ENCODE measurements around the gene UBL4A. TPM values are rescaled to one million over a fixed set of nuclear protein-coding genes. Genes with fewer than 3 reads are reported as not detected.

UBL4A gene
- total RNA-seq, 4 donors from 2014 or later, result 20.6 to 45.9 (median 34.6) TPM

- TF ChIP-seq CTCF (IDR thresholded peaks at IDR 0.05), result no peak
- no peak for TF ChIP-seq POLR2A (IDR thresholded peaks at IDR 0.05)
- peaks cover 0 to 11% (median 0%) of the 10 kb centered on the region in 4 donors for H3K4me1 ChIP-seq
- no peaks in the 10 kb centered on the region for H3K9me3 ChIP-seq
- H3K27me3 ChIP-seq, result no peaks in the 10 kb centered on the region
- H3K27ac ChIP-seq, result no peak overlapping the region
- DNase-seq, result no peak
- no peak overlapping the region for H3K4me3 ChIP-seq
- H3K36me3 ChIP-seq, result no peaks in the 10 kb centered on the region
Measured at GRCh38 chrX:154512879-154513553, 26.6 kb upstream of the UBL4A start.

- peaks cover 0 to 10% (median 0%) of the 10 kb centered on the region in 3 donors for H3K36me3 ChIP-seq
- no peak for DNase-seq
- TF ChIP-seq POLR2A (IDR thresholded peaks at IDR 0.05), result no peak
- no peak for TF ChIP-seq CTCF (IDR thresholded peaks at IDR 0.05)
- H3K27me3 ChIP-seq, result no peaks in the 10 kb centered on the region
- H3K27ac ChIP-seq, result no peak overlapping the region
- peaks cover 0 to under 1% (median 0%) of the 10 kb centered on the region in 4 donors for H3K4me1 ChIP-seq
- no peak overlapping the region for H3K4me3 ChIP-seq
- no peaks in the 10 kb centered on the region for H3K9me3 ChIP-seq
Measured at GRCh38 chrX:154511761-154512160, 25.3 kb upstream of the UBL4A start.

- Histone ChIP-seq H3K4me1 (no peaks in the 10 kb centered on the region), H3K27me3 (no peaks in the 10 kb centered on the region), H3K4me3 (no peak overlapping the region), H3K9me3 (no peaks in the 10 kb centered on the region), H3K36me3 (peaks cover 0 to 10% (median 0%) of the 10 kb centered on the region in 3 donors), H3K27ac (no peak overlapping the region)
- no peak for DNase-seq
- TF ChIP-seq POLR2A (IDR thresholded peaks at IDR 0.05) (no peak), CTCF (IDR thresholded peaks at IDR 0.05) (no peak)
Measured at GRCh38 chrX:154509455-154509854, 23.0 kb upstream of the UBL4A start.

GRCh38 chrX:154508384-154508745 is 21.9 kb upstream of the UBL4A start:
- no peak for TF ChIP-seq CTCF (IDR thresholded peaks at IDR 0.05)
- TF ChIP-seq POLR2A (IDR thresholded peaks at IDR 0.05), result no peak

GRCh38 chrX:154507673-154508383 is 21.4 kb upstream of the UBL4A start:
- Histone ChIP-seq H3K4me3 (no peak overlapping the region), H3K27ac (no peak overlapping the region), H3K9me3 (no peaks in the 10 kb centered on the region), H3K36me3 (peaks cover 0 to 10% (median 0%) of the 10 kb centered on the region in 3 donors), H3K4me1 (no peaks in the 10 kb centered on the region), H3K27me3 (no peaks in the 10 kb centered on the region)
- TF ChIP-seq CTCF (IDR thresholded peaks at IDR 0.05), result no peak
- TF ChIP-seq POLR2A (IDR thresholded peaks at IDR 0.05), result no peak
- DNase-seq, result no peak

More at GRCh38 chrX:154508384-154508745, 21.9 kb upstream of the UBL4A start:
- H3K4me3 ChIP-seq, result no peak overlapping the region
- H3K9me3 ChIP-seq, result no peaks in the 10 kb centered on the region
- no peak for DNase-seq
- no peaks in the 10 kb centered on the region for H3K27me3 ChIP-seq
- H3K27ac ChIP-seq, result no peak overlapping the region
- H3K4me1 ChIP-seq, result no peaks in the 10 kb centered on the region
- H3K36me3 ChIP-seq, result peaks cover 0 to 10% (median 0%) of the 10 kb centered on the region in 3 donors

Measured in Peyer's patch (tissue), 4 donors.